ENCODE data around the gene PAIP2B. TPM values are rescaled to one million over a fixed set of nuclear protein-coding genes. Genes with fewer than 3 reads are reported as not detected.
A peak's percentile ranks its signal among the peaks of the same experiment; 100 is the strongest.

PAIP2B gene
- total and polyA plus RNA-seq, 2 of the 4 experiments (the other 2 are of a cell fraction) = 0.15 to 0.18 TPM

- no CpG with 5 or more reads among the region's 3 CpGs for WGBS, 2 experiments (ENCODE audit: extremely low coverage in 2 of 2, insufficient read length in 1 of 2)
- H4K20me1 ChIP-seq (ENCODE audit: insufficient read depth, low read length) = no peaks in the 10 kb centered on the region
- no peaks in the 10 kb centered on the region for H3K79me1 ChIP-seq (ENCODE audit: low read depth in 1 of 2, low read length in 2 of 2)
- H3K14ac ChIP-seq (replicated peaks; ENCODE audit: low read depth, low read length) = no peak overlapping the region
- H3K4me2 ChIP-seq (ENCODE audit: low read depth, low read length) = no peak overlapping the region
- DNase-seq (no peak), ATAC-seq (ENCODE audit: low read depth) (0 out of 2 replicates have a peak, but pooled peaks have one; percentile 40)
- H2BK15ac ChIP-seq (ENCODE audit: low read depth, low read length) = no peak overlapping the region
- no peak overlapping the region for H2AK5ac ChIP-seq (ENCODE audit: low read depth, low read length)
- no peak overlapping the region for H3K9ac ChIP-seq (ENCODE audit: low read depth, low read length)
- no peak overlapping the region for H4K8ac ChIP-seq (ENCODE audit: low read depth in 2 of 2, low read length in 2 of 2)
- H2BK120ac ChIP-seq (ENCODE audit: low read depth, low read length) = no peak overlapping the region
- no TSS peak for BruUV-seq (replicated peaks)
- no peaks in the 10 kb centered on the region for H3K4me1 ChIP-seq (ENCODE audit: control insufficient read depth, insufficient read depth, low read length)
- dilution Hi-C loops (cut with HindIII; ENCODE audit: low sequenced_read_pairs, unreplicated experiment) (no loop called here), in situ Hi-C loops (cut with MboI; ENCODE audit: low sequenced_read_pairs) (no loop called here), intact Hi-C loops (cut with micrococcal nuclease) (no loop called here)
- no peak for TF ChIP-seq RFX5 (IDR thresholded peaks at IDR 0.05; ENCODE audit: low read depth, low read length)
- TF ChIP-seq, protein P1, sequence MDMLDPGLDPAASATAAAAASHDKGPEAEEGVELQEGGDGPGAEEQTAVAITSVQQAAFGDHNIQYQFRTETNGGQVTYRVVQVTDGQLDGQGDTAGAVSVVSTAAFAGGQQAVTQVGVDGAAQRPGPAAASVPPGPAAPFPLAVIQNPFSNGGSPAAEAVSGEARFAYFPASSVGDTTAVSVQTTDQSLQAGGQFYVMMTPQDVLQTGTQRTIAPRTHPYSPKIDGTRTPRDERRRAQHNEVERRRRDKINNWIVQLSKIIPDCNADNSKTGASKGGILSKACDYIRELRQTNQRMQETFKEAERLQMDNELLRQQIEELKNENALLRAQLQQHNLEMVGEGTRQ (IDR thresholded peaks at IDR 0.05; ENCODE audit: low read depth, low read length) = no peak
- no peak for TF ChIP-seq MAZ (IDR thresholded peaks at IDR 0.05; ENCODE audit: borderline replicate concordance, low read depth, low read length)
- TF ChIP-seq MAFK (IDR thresholded peaks at IDR 0.05; ENCODE audit: low read depth, low read length) = no peak
- TF ChIP-seq RAD21 (IDR thresholded peaks at IDR 0.05; ENCODE audit: low read length) = no peak
- no peak for TF ChIP-seq POLR2A (IDR thresholded peaks at IDR 0.05; ENCODE audit: low read depth, low read length)
- no peak for TF ChIP-seq SMC3 (IDR thresholded peaks at IDR 0.05; ENCODE audit: low read depth, low read length)
- TF ChIP-seq CEBPB (IDR thresholded peaks at IDR 0.05; ENCODE audit: low read depth, low read length) = no peak
- no peak for TF ChIP-seq NFE2L2 (IDR thresholded peaks at IDR 0.05; ENCODE audit: low read depth, low read length)
- ChIA-PET POLR2A (ENCODE audit: unreplicated experiment) (no interaction called here), CTCF (no interaction called here)
- no peak overlapping the region for H3K56ac ChIP-seq (ENCODE audit: extremely low read depth, insufficient read depth, low read length)
- H4K91ac ChIP-seq (ENCODE audit: insufficient read depth, low read depth, low read length) = no peak overlapping the region
- H3K9me1 ChIP-seq (ENCODE audit: insufficient read depth, low read length) = no peaks in the 10 kb centered on the region
- no peak overlapping the region for H2BK20ac ChIP-seq (ENCODE audit: low read depth, low read length)
- no peak overlapping the region for H3K27ac ChIP-seq (ENCODE audit: insufficient read depth, low read length)
- no peaks in the 10 kb centered on the region for H3K36me3 ChIP-seq (ENCODE audit: control insufficient read depth, insufficient read depth, low read length)
- H4K5ac ChIP-seq (ENCODE audit: low read depth, low read length) = no peak overlapping the region
- H3K4me3 ChIP-seq (ENCODE audit: insufficient read depth, low read depth, low read length) = no peak overlapping the region
- no peak overlapping the region for H3K4ac ChIP-seq (ENCODE audit: low read depth, low read length)
- no peak overlapping the region for H2AK9ac ChIP-seq (replicated peaks; ENCODE audit: low read depth, low read length, poor library complexity)
- no peaks in the 10 kb centered on the region for H3K9me3 ChIP-seq (ENCODE audit: control insufficient read depth, insufficient read depth, low read length)
- H3K27me3 ChIP-seq (ENCODE audit: control insufficient read depth, insufficient read depth, low read length) = peaks cover 2% of the 10 kb centered on the region; the same call in 1 of the 2 replicates
- no peak overlapping the region for H3K23ac ChIP-seq (ENCODE audit: low read depth, low read length)
- no peak overlapping the region for H2BK5ac ChIP-seq (ENCODE audit: low read depth, low read length, poor library complexity, severe bottlenecking)
- H2AFZ ChIP-seq (replicated peaks; ENCODE audit: low read length, poor library complexity) = no peak overlapping the region
- no peak overlapping the region for H3K18ac ChIP-seq (ENCODE audit: low read depth, low read length)
Observed at GRCh38 chr2:71166812-71167211, 60.1 kb downstream of the PAIP2B start.

Data from IMR-90 (cell line).